LNCAP (cell line): ENCODE data around the gene WWOX.

Experiments
- CTCF ChIP-seq: fragments of 450-650 bp; IDR thresholded peaks from 2 replicates; pipeline ENCODE4 v1.5.1; 2017; ENCODE audit warnings: mild to moderate bottlenecking

WWOX gene

GRCh38 chr16:79130616-79131015, 1031.2 kb downstream of the WWOX start:
- TF ChIP-seq CTCF, result no peak

DNA sequence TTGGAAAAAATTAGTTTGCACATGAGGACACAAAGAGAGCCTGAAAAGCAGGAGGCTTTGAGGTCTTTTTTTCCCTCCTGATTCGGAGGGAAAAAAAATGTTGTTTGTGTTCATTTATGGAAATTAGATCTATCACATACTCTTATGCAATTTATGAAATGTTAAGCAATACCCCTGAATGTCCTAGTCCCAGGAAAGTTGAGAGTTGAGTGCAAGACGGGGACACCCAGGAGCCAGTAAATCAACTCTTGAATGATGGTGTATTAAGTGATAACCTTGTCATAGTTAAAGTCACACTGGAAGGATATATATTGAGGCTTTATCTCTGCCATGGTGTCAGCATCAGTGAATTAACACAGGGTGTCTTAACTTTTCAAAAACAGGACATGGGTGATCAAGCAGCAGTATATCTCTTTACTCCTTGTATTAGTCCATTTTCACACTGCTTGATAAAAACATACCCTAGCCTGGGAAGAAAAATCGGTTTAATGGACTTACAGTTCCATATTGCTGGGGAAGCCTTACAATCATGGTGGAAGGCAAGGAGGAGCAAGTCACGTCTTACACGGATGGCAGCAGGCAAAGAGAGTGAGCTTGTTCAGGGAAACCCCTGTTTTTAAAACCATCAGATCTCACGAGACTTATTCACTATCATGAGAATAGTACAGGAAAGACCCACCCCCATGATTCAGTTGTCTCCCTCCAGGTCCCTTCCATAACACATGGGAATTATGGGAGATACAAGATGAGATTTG, 1032.0 kb downstream of the WWOX start:
- no peak for TF ChIP-seq CTCF

- no peak for TF ChIP-seq CTCF
These were observed 1033.2 kb downstream of the WWOX start for GRCh38 chr16:79132701-79133100.

GRCh38 chr16:79134300-79134699, 1034.8 kb downstream of the WWOX start:
- TF ChIP-seq CTCF, result no peak

DNA sequence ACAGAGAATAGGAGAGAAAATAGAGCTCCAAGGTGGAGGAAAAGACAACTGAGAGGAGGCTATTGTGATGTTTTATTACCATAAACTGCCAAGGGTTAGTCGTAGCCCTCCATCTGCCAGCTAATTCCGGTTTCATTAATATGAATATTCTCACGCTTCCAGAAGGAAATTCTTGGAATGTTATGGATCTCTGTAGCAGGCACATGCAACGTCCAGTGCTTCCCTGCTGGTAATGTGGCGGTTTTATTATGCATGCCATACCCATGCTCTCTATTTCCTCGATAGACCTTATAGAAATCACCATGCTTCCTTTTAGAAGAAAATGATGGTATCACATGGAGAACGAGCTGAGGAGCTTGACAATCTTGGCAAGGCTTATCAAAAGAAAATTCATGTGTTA, 1037.5 kb downstream of the WWOX start:
- no peak for TF ChIP-seq CTCF

GRCh38 chr16:79137426-79137939, 1038.0 kb downstream of the WWOX start:
- TF ChIP-seq CTCF, result no peak

GRCh38 chr16:79139799-79140198, 1040.3 kb downstream of the WWOX start:
- TF ChIP-seq CTCF, result no peak
